Measurements from ENCODE around the gene EFCAB14.

The EFCAB14 gene

DNA sequence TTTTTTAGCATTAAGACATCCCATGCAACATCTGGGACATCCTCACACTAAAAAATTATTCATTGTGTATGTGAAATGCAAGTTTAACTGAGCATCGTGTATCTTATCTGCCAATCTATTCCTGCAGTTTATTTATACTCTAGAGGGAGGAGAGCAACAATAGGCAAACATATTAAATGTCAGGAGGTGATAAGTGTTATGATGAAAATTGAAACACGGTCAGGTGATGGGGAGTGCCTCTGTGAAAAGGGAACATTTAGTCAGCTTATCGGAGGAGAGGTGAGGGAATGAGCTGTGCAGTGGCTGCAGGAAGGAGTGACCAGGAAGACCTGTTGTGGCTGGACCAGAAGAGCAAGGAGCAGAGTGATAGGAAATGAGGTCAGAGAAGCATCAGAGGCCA is 775 bp upstream of the EFCAB14 start:
- H3K4me3 ChIP-seq (IDR thresholded peaks at IDR 0.05; ENCODE audit: insufficient read depth, low read depth, low read length): peak overlapping the region; percentile 11
- H3K27ac ChIP-seq: peak overlapping the region; percentile 12; the same call in 1 of the 2 replicates

DNA sequence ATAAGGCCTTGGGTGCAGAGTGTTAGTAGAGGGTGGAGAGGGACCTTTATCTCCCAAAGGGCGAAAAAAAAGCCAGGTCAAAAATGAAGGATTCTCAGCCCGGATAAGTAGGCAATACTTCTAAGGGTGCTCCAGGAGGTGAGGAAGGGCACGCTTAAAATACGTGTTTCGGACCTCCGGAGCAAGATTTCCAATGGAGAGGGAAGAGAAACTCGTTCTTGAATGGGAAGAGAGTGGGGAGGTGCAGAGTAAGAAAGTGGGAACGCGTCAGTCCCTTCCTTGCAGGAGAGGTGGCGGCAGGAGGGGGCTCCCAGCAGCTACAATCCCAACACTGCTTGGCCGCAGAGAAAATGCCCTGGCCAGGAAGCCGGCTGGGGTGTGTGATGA is 581 bp downstream of the EFCAB14 start:
- TF ChIP-seq, protein P1, sequence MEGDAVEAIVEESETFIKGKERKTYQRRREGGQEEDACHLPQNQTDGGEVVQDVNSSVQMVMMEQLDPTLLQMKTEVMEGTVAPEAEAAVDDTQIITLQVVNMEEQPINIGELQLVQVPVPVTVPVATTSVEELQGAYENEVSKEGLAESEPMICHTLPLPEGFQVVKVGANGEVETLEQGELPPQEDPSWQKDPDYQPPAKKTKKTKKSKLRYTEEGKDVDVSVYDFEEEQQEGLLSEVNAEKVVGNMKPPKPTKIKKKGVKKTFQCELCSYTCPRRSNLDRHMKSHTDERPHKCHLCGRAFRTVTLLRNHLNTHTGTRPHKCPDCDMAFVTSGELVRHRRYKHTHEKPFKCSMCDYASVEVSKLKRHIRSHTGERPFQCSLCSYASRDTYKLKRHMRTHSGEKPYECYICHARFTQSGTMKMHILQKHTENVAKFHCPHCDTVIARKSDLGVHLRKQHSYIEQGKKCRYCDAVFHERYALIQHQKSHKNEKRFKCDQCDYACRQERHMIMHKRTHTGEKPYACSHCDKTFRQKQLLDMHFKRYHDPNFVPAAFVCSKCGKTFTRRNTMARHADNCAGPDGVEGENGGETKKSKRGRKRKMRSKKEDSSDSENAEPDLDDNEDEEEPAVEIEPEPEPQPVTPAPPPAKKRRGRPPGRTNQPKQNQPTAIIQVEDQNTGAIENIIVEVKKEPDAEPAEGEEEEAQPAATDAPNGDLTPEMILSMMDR (conservative IDR thresholded peaks at IDR 0.05; ENCODE audit: low read depth, low read length): no peak
- Histone ChIP-seq H3K4me1 (ENCODE audit: low read depth, poor library complexity, severe bottlenecking) (peaks cover 26% of the 10 kb centered on the region), H3K27me3 (ENCODE audit: insufficient read depth, low read depth) (no peaks in the 10 kb centered on the region), H3K4me3 (IDR thresholded peaks at IDR 0.05; ENCODE audit: insufficient read depth, low read depth, low read length) (peak overlapping the region; percentile 89), H4K20me1 (ENCODE audit: insufficient read depth) (no peaks in the 10 kb centered on the region), H3K79me2 (ENCODE audit: insufficient read depth, low read depth) (peaks cover 26% of the 10 kb centered on the region), H3K27ac (peak overlapping the region; percentile 48), H3K36me3 (ENCODE audit: insufficient read depth) (no peaks in the 10 kb centered on the region), H3K4me2 (peak overlapping the region; percentile 98), H3K9ac (peak overlapping the region; percentile 82), H2AFZ (ENCODE audit: low read depth) (peak overlapping the region; percentile 54; the same call in 1 of the 2 replicates)

More for the DNA sequence above, 775 bp upstream of the EFCAB14 start:
- Histone ChIP-seq H3K36me3 (ENCODE audit: insufficient read depth) (no peaks in the 10 kb centered on the region), H3K27me3 (ENCODE audit: insufficient read depth, low read depth) (no peaks in the 10 kb centered on the region), H2AFZ (ENCODE audit: low read depth) (peak overlapping the region; percentile 68), H3K4me1 (ENCODE audit: low read depth, poor library complexity, severe bottlenecking) (peaks cover 26% of the 10 kb centered on the region), H3K79me2 (ENCODE audit: insufficient read depth, low read depth) (peaks cover 26% of the 10 kb centered on the region), H4K20me1 (ENCODE audit: insufficient read depth) (no peaks in the 10 kb centered on the region), H3K4me2 (peak overlapping the region; percentile 49), H3K9ac (peak overlapping the region; percentile 13; the same call in 1 of the 2 replicates)
- TF ChIP-seq, protein P1 (conservative IDR thresholded peaks at IDR 0.05; ENCODE audit: low read depth, low read length): no peak

DNA sequence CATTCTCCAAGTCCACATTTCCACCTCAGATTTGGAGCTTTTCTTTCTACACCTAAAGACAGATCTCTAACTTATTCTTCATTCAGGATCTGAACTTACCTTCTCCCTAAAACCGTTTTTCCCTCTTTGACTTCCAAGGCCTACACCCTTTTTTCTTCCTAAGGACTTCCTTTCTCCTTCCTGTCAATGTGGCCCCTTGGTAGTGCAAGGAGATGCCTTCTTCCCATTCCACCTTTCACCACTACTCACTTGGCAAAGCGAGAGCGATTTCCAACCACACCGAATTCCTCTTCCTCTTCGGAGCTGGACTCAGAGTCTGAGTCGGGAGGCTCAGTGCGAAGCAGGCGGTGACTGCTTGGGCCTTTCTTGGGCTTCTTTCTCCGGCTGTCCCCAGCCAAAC is 1.3 kb downstream of the EFCAB14 start:
- Histone ChIP-seq H3K36me3 (ENCODE audit: insufficient read depth) (no peaks in the 10 kb centered on the region), H3K4me1 (ENCODE audit: low read depth, poor library complexity, severe bottlenecking) (peaks cover 31% of the 10 kb centered on the region), H3K27ac (no peak overlapping the region), H3K9ac (peak overlapping the region; percentile 82; the same call in 1 of the 2 replicates), H4K20me1 (ENCODE audit: insufficient read depth) (no peaks in the 10 kb centered on the region), H3K79me2 (ENCODE audit: insufficient read depth, low read depth) (peaks cover 26% of the 10 kb centered on the region), H3K27me3 (ENCODE audit: insufficient read depth, low read depth) (no peaks in the 10 kb centered on the region), H3K4me2 (peak overlapping the region; percentile 98), H3K4me3 (IDR thresholded peaks at IDR 0.05; ENCODE audit: insufficient read depth, low read depth, low read length) (no peak overlapping the region), H2AFZ (ENCODE audit: low read depth) (no peak overlapping the region)
- TF ChIP-seq, protein P1 (conservative IDR thresholded peaks at IDR 0.05; ENCODE audit: low read depth, low read length): no peak

DNA sequence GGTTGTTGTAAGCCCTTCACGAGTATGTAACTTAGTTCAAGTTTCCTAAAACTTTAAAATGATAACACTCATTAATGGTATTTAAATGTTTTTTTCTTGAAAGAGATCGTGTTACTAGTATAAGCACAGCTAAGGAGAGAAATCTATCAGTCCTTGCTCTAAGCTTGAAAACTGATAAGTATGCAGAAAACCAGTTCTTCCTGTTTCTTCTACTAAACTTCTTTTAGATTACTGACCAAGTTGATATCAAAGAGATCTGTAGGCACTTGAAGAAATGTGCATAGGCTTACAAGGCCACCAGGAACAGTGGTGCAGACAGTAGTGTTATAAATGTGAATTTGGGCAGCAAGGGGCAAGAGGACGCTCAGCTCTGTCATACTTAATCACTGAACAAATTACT is 3.9 kb downstream of the EFCAB14 start:
- H3K9ac ChIP-seq: no peak overlapping the region
- no peak overlapping the region for H3K4me2 ChIP-seq
- H2AFZ ChIP-seq (ENCODE audit: low read depth): no peak overlapping the region
- TF ChIP-seq, protein P1 (conservative IDR thresholded peaks at IDR 0.05; ENCODE audit: low read depth, low read length): no peak
- no peaks in the 10 kb centered on the region for H4K20me1 ChIP-seq (ENCODE audit: insufficient read depth)
- H3K27ac ChIP-seq: no peak overlapping the region
- no peaks in the 10 kb centered on the region for H3K27me3 ChIP-seq (ENCODE audit: insufficient read depth, low read depth)
- H3K4me3 ChIP-seq (IDR thresholded peaks at IDR 0.05; ENCODE audit: insufficient read depth, low read depth, low read length): no peak overlapping the region
- H3K4me1 ChIP-seq (ENCODE audit: low read depth, poor library complexity, severe bottlenecking): peaks cover 34% of the 10 kb centered on the region
- H3K79me2 ChIP-seq (ENCODE audit: insufficient read depth, low read depth): peaks cover 26% of the 10 kb centered on the region
- no peaks in the 10 kb centered on the region for H3K36me3 ChIP-seq (ENCODE audit: insufficient read depth)
